Thoracic aorta (tissue), 2 donors: ENCODE results near the gene KTI12. TPM values are rescaled to one million over a fixed set of nuclear protein-coding genes. Genes with fewer than 3 reads are reported as not detected.
A peak's percentile ranks its signal among the peaks of the same experiment; 100 is the strongest.
"Not testable (repeated sequence)": the region's sequence is repeated elsewhere in the genome, so short reads cannot be mapped to it uniquely, and the experiment has no call there.

ENCODE experiments used
- ATAC-seq: fragments of 150-250 bp; one replicate; pipeline ENCODE4 v1.8.0; 2017; ENCODE audit warnings: low read depth; ENCODE audit not compliant: insufficient number of reproducible peaks, low FRiP score
- DNase-seq: peaks from one replicate; pipeline ENCODE4 v3.0.0-alpha.2; 2020; ENCODE audit warnings: low spot score
- H3K27ac ChIP-seq, 2 donors: fragments of 200-600 bp; sonication (generic); 1 replicate in 1 of 2; 2 replicates in 1 of 2; pipeline ENCODE4 v1.5.1; 2016; ENCODE audit warnings: mild to moderate bottlenecking in 2 of 2, moderate library complexity in 2 of 2
- H3K27me3 ChIP-seq: fragments of 200-600 bp; sonication (generic); replicated peaks from 2 replicates; pipeline ENCODE4 v1.6.0; 2016; ENCODE audit warnings: mild to moderate bottlenecking; ENCODE audit not compliant: insufficient read depth
- H3K36me3 ChIP-seq: fragments of 200-600 bp; sonication (generic); one replicate; pipeline ENCODE4 v1.5.1; 2016
- H3K4me1 ChIP-seq, 2 donors: fragments of 200-600 bp; sonication (generic); 1 replicate in 1 of 2; 2 replicates in 1 of 2; pipeline versions ENCODE4 v1.5.1 to v1.6.0; 2016; ENCODE audit warnings: low read depth in 2 of 2, mild to moderate bottlenecking in 1 of 2; ENCODE audit not compliant: control insufficient read depth in 1 of 2
- H3K4me3 ChIP-seq: fragments of 200-600 bp; sonication (generic); 2 replicates; pipeline ENCODE4 v1.5.1; 2016; ENCODE audit warnings: mild to moderate bottlenecking
- H3K9me3 ChIP-seq: fragments of 200-600 bp; sonication (generic); 2 replicates; pipeline ENCODE4 v1.5.1; 2016
- CTCF ChIP-seq: fragments of 200-600 bp; sonication (generic); IDR thresholded peaks from one replicate; pipeline ENCODE4 v1.5.1; 2019; ENCODE audit warnings: antibody characterized with exemption
- total RNA-seq, 2 donors: library from RNA; depleted of rRNA; stranded (reverse); fragments of >200 nt; gene quantifications; one replicate each; pipeline versions ENCODE4 v1.1.0 to v1.2.3, GENCODE V29; 2016

Gene KTI12
- total RNA-seq, 2 donors from 2014 or later = 5.4 to 16.2 TPM

DNA sequence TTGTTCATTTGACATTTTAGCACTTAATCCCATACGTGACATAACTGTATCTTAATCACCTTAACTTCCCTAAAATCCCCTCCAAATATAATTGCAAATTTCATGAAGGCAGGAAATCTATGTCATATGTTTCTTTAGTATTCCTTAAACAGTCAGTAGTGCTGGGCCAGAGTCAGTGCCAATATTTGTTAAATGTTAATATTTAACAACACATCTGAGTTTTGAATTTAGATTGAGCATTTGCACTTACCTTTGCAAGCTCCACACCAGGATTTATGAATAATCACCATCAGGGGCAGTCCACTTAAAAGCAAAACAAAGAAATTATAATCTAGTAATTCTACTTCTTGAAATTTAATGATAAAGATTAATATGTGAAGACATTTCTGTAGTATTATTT is 5.3 kb downstream of the KTI12 start:
- Histone ChIP-seq H3K36me3 (peaks cover 17% of the 10 kb centered on the region), H3K9me3 (no peaks in the 10 kb centered on the region), H3K4me1 (peaks cover 17 to 24% of the 10 kb centered on the region in 2 donors), H3K27me3 (no peaks in the 10 kb centered on the region), H3K27ac (no peak overlapping the region), H3K4me3 (no peak overlapping the region)
- ATAC-seq (no peak), DNase-seq (no peak)
- TF ChIP-seq CTCF = no peak

DNA sequence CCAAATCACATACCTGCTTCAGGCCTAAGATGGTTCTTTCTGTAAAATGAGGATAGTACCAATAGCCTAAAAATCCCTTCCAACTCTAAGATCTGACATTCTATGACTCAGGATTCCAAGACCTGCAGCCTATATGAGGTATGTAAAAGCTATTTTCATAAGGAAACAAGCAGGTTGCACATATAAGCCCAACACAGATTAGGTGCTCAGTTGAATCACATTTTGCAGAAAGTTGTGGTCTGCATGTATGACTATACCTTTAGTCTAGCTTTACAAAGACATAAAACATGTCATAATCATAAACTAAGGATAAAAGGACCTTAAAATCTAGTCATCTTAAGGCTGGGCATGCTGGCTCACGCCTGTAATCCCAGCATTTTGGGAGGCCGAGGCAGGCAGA is 7.3 kb downstream of the KTI12 start:
- H3K27ac ChIP-seq = no peak overlapping the region
- DNase-seq = no peak
- no peaks in the 10 kb centered on the region for H3K27me3 ChIP-seq
- H3K36me3 ChIP-seq = peaks cover 33% of the 10 kb centered on the region
- no peaks in the 10 kb centered on the region for H3K9me3 ChIP-seq
- ATAC-seq = no peak
- H3K4me3 ChIP-seq = no peak overlapping the region
- no peak for TF ChIP-seq CTCF
- peaks cover 7 to 11% of the 10 kb centered on the region in 2 donors for H3K4me1 ChIP-seq

DNA sequence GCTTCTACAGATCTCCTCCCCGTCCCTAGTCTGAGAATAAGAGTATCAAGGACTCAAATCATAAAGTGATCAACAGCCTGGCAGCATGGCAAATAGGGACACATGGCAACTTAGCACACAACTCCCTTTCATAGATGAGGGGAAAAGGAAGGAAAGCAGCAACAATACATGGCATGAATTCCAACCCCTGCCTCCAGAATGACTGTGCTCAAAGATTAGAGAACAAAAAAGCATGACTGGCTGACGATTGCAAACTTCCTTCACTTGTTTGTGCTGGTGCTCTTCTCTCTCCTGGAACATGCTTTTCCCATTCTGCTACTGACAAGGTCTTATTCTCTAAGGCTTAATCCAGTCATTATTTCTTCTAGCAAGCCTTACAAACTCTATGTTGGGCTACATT is 11.5 kb downstream of the KTI12 start:
- no peak overlapping the region for H3K4me3 ChIP-seq
- H3K9me3 ChIP-seq = no peaks in the 10 kb centered on the region
- H3K27me3 ChIP-seq = no peaks in the 10 kb centered on the region
- no peak for ATAC-seq
- H3K36me3 ChIP-seq = peaks cover 38% of the 10 kb centered on the region
- H3K4me1 ChIP-seq = no peaks in the 10 kb centered on the region
- no peak overlapping the region for H3K27ac ChIP-seq
- no peak for TF ChIP-seq CTCF
- DNase-seq = no peak

GRCh38 chr1:52008071-52008809 is 25.4 kb downstream of the KTI12 start:
- TF ChIP-seq CTCF = no peak
- no peak for ATAC-seq
- no peaks in the 10 kb centered on the region for H3K36me3 ChIP-seq
- no peaks in the 10 kb centered on the region for H3K9me3 ChIP-seq
- no peaks in the 10 kb centered on the region for H3K27me3 ChIP-seq
- DNase-seq = no peak
- peaks cover 4 to 16% of the 10 kb centered on the region in 2 donors for H3K4me1 ChIP-seq
- H3K27ac ChIP-seq = no peak overlapping the region
- H3K4me3 ChIP-seq = no peak overlapping the region

GRCh38 chr1:52007215-52008002 is 26.2 kb downstream of the KTI12 start:
- no peak for DNase-seq
- no peak for TF ChIP-seq CTCF
- Histone ChIP-seq H3K4me3 (no peak overlapping the region), H3K4me1 (peaks cover 4 to 16% of the 10 kb centered on the region in 2 donors), H3K36me3 (no peaks in the 10 kb centered on the region), H3K9me3 (no peaks in the 10 kb centered on the region), H3K27ac (no peak overlapping the region), H3K27me3 (no peaks in the 10 kb centered on the region)
- ATAC-seq = no peak

GRCh38 chr1:52006081-52006553 is 27.5 kb downstream of the KTI12 start:
- not testable (repeated sequence) for H3K27me3 ChIP-seq, H3K36me3 ChIP-seq, H3K4me3 ChIP-seq, H3K9me3 ChIP-seq, ATAC-seq, DNase-seq
- Histone ChIP-seq H3K27ac (peak overlapping the region in 1 of 2 donors; percentile 13), H3K4me1 (peaks cover 4 to 16% of the 10 kb centered on the region in 2 donors)

DNA sequence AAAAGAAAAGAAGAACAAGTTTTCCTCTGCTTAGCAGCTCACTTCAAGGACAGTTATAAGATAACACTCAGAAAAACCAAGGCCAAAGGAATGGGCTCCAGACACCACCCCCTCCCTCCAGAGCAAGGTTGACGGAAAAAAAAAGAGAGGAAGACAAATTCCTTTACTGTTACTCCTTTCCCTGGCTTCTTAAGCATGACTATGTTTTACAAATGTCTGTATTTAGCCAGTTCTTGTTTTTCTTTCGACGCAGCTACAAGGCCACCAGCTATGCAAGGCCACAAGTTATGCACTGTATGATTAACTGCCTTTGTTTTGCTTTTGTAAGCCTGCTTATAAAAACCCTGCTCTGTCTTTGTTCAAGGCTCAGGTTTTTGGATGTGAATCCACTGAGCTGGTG is 28.1 kb downstream of the KTI12 start:
- H3K36me3 ChIP-seq, DNase-seq, H3K27me3 ChIP-seq, ATAC-seq, H3K9me3 ChIP-seq: not testable (repeated sequence)
- Histone ChIP-seq H3K27ac (peak overlapping the region; percentile 13 to 54), H3K4me3 (peak overlapping the region; percentile 17), H3K4me1 (peaks cover 4 to 16% of the 10 kb centered on the region in 2 donors)
